ENCODE results near the gene IFNLR1. TPM values are rescaled to one million over a fixed set of nuclear protein-coding genes. Genes with fewer than 3 reads are reported as not detected.

Gene IFNLR1
- polyA plus RNA-seq, 1 donor (not counting 4 experiments of a cell fraction or from before 2014, with no cell fraction given) = 3.4 TPM

DNA sequence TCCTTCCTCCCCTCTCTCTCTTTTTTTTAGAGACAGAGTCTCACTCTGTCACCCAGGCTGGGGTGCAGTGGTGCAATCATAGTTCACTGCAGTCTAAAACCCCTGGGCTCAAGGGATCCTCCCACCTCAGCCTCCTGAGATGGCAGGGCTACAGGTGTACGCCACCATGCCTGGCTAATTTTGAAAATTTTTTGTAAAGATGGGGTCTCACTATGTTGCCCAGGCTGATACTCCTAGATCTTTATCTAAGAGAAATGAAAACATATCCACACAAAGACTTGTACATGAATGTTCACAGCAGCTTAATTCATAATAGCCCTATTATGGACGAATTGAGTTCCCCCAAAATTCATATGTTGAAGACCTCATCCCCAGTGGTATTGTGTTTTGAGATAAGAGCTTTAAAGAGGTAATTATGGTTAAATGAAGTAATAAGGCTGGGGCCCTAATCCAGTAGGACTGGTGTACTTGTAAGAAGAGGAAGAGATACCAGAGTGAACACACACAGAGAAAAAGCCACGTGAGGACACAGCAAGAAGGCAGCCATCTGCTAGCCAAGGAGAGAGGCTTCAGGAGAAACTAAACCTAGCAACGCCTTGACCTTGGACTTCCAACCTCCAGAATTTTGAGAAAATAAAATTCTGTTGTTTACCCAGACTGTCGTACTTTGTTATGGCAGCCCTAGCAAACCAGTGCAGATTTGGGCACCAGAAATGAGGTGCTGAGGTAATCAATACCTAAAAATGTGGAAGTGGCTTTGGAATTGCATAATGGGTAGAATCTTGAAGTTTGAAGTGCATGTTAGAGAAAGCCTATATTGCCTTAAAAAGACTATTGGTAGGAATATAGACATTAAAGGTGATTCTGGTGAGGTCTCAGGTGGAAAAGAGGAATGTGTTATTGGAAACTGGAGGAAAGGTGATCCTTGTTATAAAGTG, 13.2 kb downstream of the IFNLR1 start:
- Histone ChIP-seq H3K27ac (ENCODE audit: control insufficient read depth, insufficient read depth, low read length) (no peak overlapping the region), H3K9me1 (ENCODE audit: control insufficient read depth, extremely low read depth, insufficient read depth, low read length) (no peaks in the 10 kb centered on the region), H3K4me3 (ENCODE audit: control insufficient read depth in 2 of 3, extremely low read depth in 1 of 3, insufficient read depth in 2 of 3, low read depth in 1 of 3, low read length in 3 of 3) (no peak overlapping the region), H3K4me2 (ENCODE audit: control insufficient read depth, extremely low read depth, insufficient read depth, low read depth, low read length) (no peak overlapping the region), H3K36me3 (ENCODE audit: control insufficient read depth in 2 of 2, extremely low read depth in 1 of 2, insufficient read depth in 2 of 2, low read length in 2 of 2) (peaks cover 0 to 4% of the 10 kb centered on the region in 2 experiments), H3K79me2 (ENCODE audit: control insufficient read depth, insufficient read depth, low read length) (no peaks in the 10 kb centered on the region), H3K9ac (ENCODE audit: control insufficient read depth, extremely low read depth, insufficient read depth, low read length) (no peak overlapping the region), H2AFZ (ENCODE audit: control insufficient read depth, low read length) (no peak overlapping the region), H3K9me3 (ENCODE audit: control insufficient read depth, low read depth, low read length) (no peaks in the 10 kb centered on the region), H4K20me1 (ENCODE audit: control insufficient read depth, extremely low read depth, insufficient read depth, low read length) (no peaks in the 10 kb centered on the region), H3K4me1 (ENCODE audit: control insufficient read depth, extremely low read depth, insufficient read depth, low read length) (peaks cover 8% of the 10 kb centered on the region), H3K27me3 (ENCODE audit: control insufficient read depth, extremely low read depth, insufficient read depth, low read length) (no peaks in the 10 kb centered on the region)
- TF ChIP-seq CTCF (optimal IDR thresholded peaks at IDR 0.05 in 1 of 3, IDR thresholded peaks at IDR 0.05 in 1 of 3, conservative IDR thresholded peaks at IDR 0.05 in 1 of 3; ENCODE audit: extremely low read depth in 1 of 3, insufficient read depth in 2 of 3, low read length in 3 of 3) (no peak), EZH2 (IDR thresholded peaks at IDR 0.05; ENCODE audit: low read length) (no peak)
- dilution Hi-C loops (cut with MboI; ENCODE audit: extremely low pct_ligation_motif_present, low sequenced_read_pairs) = no loop called here
- FAIRE-seq (peak; percentile 39), DNase-seq (ENCODE audit: low read depth, low spot score) (no peak)

GRCh38 chr1:24172598-24172997, 14.5 kb downstream of the IFNLR1 start:
- peak; percentile 5 for FAIRE-seq
- Histone ChIP-seq H3K9me3 (ENCODE audit: control insufficient read depth, low read depth, low read length) (no peaks in the 10 kb centered on the region), H4K20me1 (ENCODE audit: control insufficient read depth, extremely low read depth, insufficient read depth, low read length) (no peaks in the 10 kb centered on the region), H3K9ac (ENCODE audit: control insufficient read depth, extremely low read depth, insufficient read depth, low read length) (no peak overlapping the region), H3K4me2 (ENCODE audit: control insufficient read depth, extremely low read depth, insufficient read depth, low read depth, low read length) (no peak overlapping the region), H3K27me3 (ENCODE audit: control insufficient read depth, extremely low read depth, insufficient read depth, low read length) (no peaks in the 10 kb centered on the region), H3K9me1 (ENCODE audit: control insufficient read depth, extremely low read depth, insufficient read depth, low read length) (no peaks in the 10 kb centered on the region), H3K4me1 (ENCODE audit: control insufficient read depth, extremely low read depth, insufficient read depth, low read length) (peaks cover 8% of the 10 kb centered on the region), H3K36me3 (ENCODE audit: control insufficient read depth in 2 of 2, extremely low read depth in 1 of 2, insufficient read depth in 2 of 2, low read length in 2 of 2) (peaks cover 0 to 4% of the 10 kb centered on the region in 2 experiments), H3K79me2 (ENCODE audit: control insufficient read depth, insufficient read depth, low read length) (no peaks in the 10 kb centered on the region), H2AFZ (ENCODE audit: control insufficient read depth, low read length) (no peak overlapping the region), H3K27ac (ENCODE audit: control insufficient read depth, insufficient read depth, low read length) (no peak overlapping the region), H3K4me3 (ENCODE audit: control insufficient read depth in 2 of 3, extremely low read depth in 1 of 3, insufficient read depth in 2 of 3, low read depth in 1 of 3, low read length in 3 of 3) (no peak overlapping the region)
- dilution Hi-C loops (cut with MboI; ENCODE audit: extremely low pct_ligation_motif_present, low sequenced_read_pairs) = no loop called here
- no peak for TF ChIP-seq EZH2 (IDR thresholded peaks at IDR 0.05; ENCODE audit: low read length)
- no peak for DNase-seq (ENCODE audit: low read depth, low spot score)
